Measurements from ENCODE around the gene CCL1.

The CCL1 gene

GRCh38 chr17:34363183-34363661 is at the start of gene CCL1:
CCL1 (minus strand) TSS chr17:34363233; CDS start chr17:34363161, 72 bp downstream.
- DNase-seq, result no peak

DNA sequence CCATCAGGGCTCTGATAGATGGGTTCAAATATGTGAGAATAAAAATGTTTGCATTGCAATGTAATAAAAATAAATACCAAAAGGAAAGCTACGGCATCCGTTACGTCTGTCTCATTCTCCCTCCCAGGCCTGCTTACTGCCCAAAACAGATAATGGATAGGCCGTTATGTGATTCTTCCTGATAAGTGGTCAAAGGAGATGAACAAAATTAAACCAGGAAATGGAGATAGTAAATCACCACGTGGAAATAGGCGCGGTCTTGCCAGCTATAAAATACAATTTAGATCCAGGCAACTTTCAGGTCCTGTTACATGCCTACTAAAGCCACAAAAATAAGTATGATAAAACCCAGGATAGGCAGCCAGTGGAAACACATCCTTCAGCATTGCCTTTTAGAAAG is 49.5 kb upstream of the CCL1 start:
- DNase-seq, result no peak

DNA sequence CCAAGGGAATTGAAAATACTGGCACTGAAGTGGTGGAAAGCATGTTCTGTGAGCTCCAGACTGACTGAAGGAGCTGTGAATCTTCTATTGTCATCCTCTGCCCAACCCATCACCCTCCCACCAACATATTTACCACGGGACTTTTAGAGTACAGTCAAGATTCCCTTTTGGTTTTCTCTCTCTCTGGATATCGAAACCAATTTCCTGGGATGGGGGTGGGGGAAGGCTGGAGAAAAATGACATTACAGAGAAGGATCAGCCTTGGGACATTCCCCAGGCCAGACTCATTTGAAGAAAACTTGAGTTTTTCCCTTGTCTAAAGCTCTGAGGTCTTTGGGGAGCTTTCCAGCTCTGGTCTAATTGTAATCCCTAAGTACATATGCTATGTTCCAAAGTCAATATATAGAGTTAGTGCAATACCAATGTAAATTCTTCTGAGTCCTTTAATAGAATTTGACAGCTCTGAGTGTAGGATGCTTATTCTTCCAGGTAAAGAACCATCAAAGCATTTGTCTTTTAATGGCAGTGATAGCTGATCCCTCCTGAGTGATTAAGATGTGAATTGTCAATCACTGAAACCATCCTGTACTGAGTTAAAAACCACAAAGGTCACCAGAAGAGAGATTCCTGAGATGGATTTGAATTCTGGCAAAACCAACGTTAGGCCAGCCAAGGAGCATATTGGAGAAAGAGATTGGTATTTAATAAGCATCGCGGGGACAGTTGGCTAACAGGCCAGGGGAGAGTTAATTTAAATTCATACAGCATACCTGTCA is 48.8 kb upstream of the CCL1 start:
- no peak for DNase-seq

DNA sequence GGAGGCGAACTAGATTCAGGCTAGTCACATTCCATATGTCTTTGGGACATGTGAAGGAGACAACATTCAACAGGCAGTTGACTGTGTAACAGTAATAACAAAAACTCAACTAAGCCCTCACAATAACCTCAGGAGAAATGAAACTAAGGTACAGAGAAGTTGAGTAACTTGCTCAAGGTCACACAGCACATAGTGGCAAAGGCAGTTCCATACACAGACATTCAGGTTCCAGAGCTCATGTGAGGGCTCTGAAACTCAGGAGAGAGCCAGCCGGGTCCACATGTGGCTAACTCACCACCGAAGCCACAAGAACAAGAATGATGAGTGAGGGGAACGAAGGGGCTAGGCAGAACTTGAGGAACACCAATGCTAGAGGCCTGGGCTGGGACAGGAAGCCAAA is 46.3 kb upstream of the CCL1 start:
- DNase-seq, result no peak

DNA sequence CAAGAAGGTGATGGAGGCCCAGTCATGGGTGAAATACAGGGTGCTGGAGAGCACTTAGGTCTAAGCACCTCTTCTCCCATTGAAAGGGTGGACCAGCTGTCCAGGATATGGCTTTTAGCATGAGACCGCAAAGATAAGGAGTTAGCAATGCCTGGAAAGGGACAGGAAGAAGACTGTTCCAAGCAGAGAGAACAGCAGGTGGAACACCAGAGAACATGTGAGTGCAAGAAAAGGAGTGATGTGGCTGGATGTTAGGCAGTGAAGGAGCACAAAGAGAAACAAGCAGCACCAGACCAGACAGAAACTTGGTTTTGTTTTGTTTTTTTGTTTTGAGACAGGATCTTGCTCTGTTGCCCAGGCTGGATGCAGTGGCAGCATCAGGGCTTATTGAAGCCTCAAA is 45.4 kb upstream of the CCL1 start:
- no peak for DNase-seq

DNA sequence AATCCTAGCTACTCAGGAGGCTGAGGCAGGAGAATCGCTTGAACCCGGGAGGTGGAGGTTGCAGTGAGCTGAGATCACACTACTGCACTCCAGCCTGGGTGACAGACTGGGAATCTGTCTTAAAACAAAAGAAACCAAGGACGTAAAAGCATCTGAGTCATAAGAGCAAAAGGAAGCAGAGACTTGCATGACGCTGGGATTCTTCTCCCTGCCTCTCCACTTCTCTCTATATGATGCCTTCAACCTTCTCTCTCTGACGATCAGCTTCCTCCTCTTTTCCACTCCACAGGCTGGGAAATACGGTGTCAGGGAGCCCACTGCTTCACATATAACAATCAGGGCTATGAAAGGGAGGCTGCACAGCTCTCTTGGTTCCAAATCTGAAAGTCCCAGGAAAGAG is 43.2 kb upstream of the CCL1 start:
- DNase-seq, result no peak

- no peak for DNase-seq
These were observed 40.0 kb upstream of the CCL1 start for GRCh38 chr17:34403006-34403405.

- no peak for DNase-seq
These were observed 38.1 kb upstream of the CCL1 start for GRCh38 chr17:34401165-34401564.

GRCh38 chr17:34400301-34400931 is 37.4 kb upstream of the CCL1 start:
- no peak for DNase-seq

- DNase-seq, result no peak
These were observed 36.7 kb upstream of the CCL1 start for GRCh38 chr17:34399725-34400124.

- no peak for DNase-seq
These were observed 36.0 kb upstream of the CCL1 start for GRCh38 chr17:34398990-34399389.

DNA sequence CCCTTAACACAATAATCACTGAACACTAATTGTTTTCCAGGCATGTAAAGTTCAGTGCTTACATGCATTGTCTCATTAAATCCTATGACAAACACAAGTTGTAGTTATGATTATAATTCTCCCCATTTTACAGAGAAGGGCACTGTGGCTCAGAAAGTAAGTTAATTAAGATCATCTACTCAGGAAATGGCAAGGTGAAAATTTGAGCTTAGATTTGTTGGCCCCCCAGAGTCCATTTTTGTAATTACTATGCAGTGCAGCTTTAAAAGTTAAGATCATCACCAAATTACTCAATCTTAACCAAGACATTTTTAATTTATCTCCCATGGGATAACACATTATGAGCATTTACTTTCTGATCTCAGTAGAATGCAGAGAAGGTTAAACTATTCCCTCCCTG is 34.2 kb upstream of the CCL1 start:
- DNase-seq, result no peak

DNA sequence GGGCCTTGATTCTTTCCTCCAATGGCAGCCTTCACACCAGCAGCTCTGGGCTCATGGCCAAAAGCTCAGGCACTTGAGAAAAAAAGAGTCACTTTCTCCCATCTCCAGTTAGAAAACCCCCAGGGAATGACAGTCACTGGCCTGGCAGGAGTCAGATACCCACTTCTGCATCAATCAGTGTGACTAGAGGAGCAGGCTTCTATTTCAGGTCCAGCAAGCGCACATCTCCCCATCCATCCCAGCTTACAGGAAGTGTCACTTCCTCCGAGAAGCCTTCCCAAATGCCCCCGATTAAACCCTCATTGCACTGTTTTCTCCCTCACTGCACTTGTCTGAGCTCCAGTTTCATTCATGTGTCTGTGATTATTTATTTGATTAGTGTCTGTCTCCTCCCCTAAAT is 30.4 kb upstream of the CCL1 start:
- DNase-seq, result no peak

DNA sequence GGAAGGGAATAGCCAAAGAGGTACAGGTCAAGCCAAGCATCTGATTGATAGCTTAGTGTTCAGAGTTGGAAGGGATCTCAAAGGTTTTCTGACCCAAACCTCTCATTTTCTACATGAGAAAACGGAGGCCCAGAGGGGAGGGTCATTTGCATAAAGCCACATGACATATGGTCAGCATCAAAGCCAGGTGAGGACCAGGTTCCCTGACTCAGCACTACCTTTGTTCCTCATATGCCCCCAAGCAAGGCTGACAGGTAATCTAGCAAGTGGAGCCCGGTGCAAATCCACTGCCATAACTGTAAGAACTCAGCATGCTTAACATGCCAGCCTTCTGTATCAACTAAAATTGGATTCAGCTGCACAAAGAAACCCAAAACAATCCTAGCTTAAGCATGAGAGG is 28.2 kb upstream of the CCL1 start:
- no peak for DNase-seq

DNA sequence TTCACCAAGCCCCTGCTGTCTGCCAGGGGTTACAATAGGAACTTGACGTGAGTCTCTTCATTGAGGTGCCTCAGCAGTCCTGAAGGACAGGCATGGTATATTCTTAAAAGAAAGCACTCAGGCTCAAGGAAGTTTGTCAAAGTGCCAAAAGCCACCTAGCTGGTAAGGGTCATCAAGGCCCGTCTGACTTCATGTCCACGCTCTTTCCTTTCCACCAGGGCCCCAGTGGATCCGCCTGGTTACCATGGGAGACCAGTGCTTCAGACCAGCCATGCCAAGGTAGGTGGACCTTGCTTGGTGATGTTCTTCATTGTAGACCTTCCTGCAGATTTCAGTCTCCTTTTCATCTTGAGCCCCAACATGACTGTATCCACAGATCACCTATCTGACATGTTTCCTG is 27.6 kb upstream of the CCL1 start:
- DNase-seq, result no peak

DNA sequence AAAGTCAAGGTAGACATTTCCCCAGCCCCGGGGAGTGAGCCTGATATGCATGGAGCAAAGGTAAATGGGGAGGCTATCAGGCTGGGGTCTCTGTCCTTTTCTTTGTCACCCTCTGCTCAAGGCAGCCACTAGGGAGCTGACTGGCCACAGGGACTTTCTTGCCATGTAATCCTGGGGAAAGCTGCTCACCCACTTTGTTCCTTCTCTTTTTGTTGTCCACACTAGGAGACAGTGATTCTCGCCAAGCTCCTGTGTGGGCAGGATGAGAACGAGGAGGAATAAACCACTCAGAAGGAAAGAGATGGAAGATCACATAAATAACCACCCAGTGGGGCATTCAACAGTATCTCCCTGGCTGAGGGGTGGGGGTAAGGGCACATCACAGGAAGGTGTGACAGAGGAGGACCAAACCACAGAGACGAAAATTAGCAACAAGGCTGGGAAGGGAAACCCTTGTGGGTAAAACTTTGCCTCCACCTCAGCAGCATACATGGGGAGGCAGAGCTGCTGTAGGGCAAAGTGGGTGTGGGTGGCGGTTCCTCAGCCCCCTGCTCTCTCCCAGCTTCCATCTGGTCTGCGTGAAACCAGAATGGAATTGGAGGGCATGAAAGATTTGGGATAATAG is 26.2 kb upstream of the CCL1 start:
- DNase-seq, result no peak

GRCh38 chr17:34387566-34387965 is 24.5 kb upstream of the CCL1 start:
- no peak for DNase-seq

- DNase-seq, result peak in 1 of 2 donors; percentile 29
These were observed 23.9 kb upstream of the CCL1 start for GRCh38 chr17:34386697-34387550.

DNA sequence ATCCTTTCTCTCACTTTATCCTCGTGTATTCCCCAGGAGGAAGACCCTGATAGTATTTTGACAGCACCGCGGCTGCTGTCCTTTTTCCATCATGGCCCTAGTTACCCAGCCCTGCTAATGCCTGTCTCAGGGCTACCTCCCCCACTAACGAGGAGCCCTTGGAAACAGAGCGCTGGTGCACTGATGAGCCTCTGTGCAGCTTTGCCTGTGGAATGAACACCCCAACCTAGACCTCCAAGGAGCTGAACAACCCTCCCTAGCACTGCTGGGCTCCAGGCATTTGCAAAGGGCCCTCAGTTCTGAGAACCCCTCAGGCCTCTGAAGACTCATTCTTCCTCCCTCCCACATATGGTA is 23.3 kb upstream of the CCL1 start:
- DNase-seq, result no peak

DNA sequence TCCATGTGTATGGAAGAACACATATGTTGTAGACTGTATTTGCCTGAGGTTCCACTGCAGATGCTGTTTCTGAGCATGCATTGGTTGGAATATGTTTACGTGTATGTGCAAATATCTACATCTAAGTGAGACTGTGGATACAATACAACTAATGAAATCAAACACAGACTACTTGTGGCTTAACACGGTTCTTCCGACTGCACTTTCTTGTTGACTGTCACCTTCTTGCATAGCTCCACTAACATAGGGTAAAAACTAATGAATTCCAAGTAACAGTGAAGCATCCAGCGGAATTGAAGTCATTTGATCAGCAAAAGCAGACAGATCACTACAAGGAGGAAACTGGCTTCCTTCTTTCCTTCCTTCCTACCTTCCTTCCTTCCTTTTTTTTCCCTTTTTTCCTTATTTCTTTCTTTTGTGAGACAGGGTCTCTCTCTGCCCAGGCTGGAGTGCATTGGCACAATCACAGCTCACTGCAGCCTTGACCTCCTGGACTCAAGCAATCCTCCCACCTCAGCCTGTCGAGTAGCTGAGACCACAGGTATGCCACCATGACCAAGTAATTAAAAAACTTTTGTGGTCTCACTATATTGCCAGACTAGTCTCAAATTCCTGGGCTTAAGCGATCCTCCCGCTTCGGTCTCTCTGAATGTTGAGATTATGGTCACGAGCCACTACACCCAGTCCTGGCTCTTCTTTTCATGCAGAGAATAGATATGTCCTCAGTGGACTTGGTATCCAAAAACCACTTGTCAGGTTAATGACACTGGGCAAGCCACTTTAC is 22.0 kb upstream of the CCL1 start:
- DNase-seq, result no peak

GRCh38 chr17:34384271-34384670 is 21.2 kb upstream of the CCL1 start:
- DNase-seq, result no peak

DNA sequence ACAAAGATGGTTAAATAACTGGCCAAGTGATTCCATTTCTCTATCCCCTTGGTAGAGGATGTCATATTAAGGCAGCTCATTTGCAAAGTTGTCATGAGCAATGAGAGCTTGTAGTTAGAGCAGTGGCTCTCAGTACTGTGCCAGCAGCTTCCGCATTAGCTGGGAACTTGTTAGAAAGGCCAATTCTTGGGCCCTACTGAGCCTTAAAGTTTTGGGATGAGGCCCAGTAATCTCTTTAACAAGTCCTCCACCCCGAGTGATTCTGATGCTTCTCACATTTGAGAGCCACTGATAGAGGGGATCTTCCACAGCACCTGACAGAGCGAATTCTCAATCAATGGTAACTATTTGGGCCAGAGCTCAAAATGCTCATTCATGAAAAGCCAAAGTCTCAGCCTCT is 20.2 kb upstream of the CCL1 start:
- DNase-seq, result no peak
